Measurements from ENCODE around the gene KIF18B.
A peak's percentile ranks its signal among the peaks of the same experiment; 100 is the strongest.

Gene KIF18B

DNA sequence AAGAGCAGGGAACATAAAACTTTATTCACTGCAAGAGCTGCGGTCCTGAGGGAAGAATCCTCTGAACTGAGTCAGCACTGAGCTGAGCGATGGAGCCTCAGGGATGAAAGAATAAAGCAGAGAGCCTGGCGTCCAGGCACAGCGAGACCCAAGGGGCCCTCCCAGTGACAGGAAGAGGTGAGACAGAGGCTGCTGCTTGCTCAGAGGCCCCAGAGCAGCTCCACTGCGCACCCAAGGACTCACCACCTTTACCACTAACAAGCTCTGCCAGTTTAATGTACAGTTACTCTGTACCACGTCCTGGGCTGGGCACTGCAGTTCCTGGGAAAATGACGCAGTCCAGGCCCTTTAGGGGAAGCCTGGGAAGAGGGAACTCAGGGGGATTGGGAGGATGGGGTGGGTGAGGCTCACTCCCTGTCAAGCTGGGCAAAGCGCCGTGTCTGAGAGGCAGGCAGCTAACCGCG is 37.9 kb downstream of the KIF18B start:
- DNase-seq (ENCODE audit: low read depth): peak; percentile 44
- no peak overlapping the region for H3K4me3 ChIP-seq (ENCODE audit: control insufficient read depth, low read depth, low read length)
- TF ChIP-seq, protein P1, sequence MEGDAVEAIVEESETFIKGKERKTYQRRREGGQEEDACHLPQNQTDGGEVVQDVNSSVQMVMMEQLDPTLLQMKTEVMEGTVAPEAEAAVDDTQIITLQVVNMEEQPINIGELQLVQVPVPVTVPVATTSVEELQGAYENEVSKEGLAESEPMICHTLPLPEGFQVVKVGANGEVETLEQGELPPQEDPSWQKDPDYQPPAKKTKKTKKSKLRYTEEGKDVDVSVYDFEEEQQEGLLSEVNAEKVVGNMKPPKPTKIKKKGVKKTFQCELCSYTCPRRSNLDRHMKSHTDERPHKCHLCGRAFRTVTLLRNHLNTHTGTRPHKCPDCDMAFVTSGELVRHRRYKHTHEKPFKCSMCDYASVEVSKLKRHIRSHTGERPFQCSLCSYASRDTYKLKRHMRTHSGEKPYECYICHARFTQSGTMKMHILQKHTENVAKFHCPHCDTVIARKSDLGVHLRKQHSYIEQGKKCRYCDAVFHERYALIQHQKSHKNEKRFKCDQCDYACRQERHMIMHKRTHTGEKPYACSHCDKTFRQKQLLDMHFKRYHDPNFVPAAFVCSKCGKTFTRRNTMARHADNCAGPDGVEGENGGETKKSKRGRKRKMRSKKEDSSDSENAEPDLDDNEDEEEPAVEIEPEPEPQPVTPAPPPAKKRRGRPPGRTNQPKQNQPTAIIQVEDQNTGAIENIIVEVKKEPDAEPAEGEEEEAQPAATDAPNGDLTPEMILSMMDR (conservative IDR thresholded peaks at IDR 0.05; ENCODE audit: control insufficient read depth, insufficient read depth, low read depth, low read length): no peak

DNA sequence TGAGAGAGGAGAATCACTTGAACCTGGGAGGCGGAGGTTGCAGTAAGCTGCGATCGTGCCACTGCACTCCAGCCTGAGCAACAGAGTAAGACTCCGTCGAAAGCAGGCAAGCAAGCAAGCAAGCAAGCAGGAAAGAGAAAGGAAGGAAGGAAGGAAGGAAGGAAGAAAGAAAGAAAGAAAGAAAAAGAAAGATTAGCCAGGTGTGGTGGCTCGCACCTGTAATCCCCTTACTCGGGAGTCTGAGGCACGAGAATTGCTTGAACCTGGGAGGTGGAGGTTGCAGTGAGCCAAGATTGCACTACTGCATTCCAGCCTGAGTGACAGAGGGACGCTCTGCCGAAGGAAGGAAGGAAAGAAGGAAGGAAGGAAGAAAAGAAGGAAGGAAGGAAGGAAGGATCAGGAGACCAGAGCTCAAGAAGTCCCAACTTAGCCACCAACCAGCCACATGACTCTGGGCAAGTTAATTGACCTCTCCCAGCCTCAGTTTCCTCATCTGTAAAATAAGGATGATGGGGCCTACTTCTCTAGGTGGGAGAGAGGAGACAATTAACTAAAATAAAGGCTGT is 38.7 kb downstream of the KIF18B start:
- DNase-seq (ENCODE audit: low read depth): no peak
- TF ChIP-seq, protein P1 (conservative IDR thresholded peaks at IDR 0.05; ENCODE audit: control insufficient read depth, insufficient read depth, low read depth, low read length): no peak
- H3K4me3 ChIP-seq (ENCODE audit: control insufficient read depth, low read depth, low read length): no peak overlapping the region

DNA sequence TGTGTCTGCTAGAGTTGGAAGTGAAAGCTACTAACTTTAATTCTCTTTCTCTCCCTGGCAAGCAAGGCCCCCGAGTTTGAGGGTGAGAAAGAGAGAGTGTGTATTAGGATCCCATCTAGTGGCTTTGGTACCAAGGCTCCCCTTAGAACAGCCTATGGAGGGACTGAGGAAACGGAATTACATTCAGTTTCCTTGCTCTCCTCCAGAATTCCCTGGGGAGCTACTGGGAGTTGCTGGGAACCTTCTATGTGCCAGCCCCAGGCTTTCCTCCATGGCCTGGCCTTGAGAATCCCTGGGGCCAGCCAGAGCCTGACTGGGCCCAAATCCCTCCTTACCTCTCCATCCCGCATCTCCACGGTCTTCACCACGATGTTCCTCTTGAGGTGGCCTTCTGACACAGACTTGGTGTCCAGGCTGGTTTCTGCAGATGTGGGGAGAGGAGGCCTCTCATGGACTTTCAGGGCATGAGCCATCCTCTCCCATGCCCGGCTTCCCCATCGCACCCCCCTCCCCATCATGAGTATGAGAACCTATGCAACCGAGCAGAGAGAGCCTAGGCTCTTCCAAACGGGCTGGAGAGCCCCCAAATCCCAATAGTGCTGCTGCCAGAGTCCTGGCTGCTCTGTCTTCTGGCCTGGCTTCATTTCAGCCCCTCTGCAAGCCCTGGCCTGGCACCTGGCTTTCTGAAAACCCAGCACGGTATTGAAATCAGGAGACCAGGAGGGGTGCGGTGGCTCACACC is 39.7 kb downstream of the KIF18B start:
- no peak for DNase-seq (ENCODE audit: low read depth)
- no peak overlapping the region for H3K4me3 ChIP-seq (ENCODE audit: control insufficient read depth, low read depth, low read length)
- TF ChIP-seq, protein P1 (conservative IDR thresholded peaks at IDR 0.05; ENCODE audit: control insufficient read depth, insufficient read depth, low read depth, low read length): no peak

DNA sequence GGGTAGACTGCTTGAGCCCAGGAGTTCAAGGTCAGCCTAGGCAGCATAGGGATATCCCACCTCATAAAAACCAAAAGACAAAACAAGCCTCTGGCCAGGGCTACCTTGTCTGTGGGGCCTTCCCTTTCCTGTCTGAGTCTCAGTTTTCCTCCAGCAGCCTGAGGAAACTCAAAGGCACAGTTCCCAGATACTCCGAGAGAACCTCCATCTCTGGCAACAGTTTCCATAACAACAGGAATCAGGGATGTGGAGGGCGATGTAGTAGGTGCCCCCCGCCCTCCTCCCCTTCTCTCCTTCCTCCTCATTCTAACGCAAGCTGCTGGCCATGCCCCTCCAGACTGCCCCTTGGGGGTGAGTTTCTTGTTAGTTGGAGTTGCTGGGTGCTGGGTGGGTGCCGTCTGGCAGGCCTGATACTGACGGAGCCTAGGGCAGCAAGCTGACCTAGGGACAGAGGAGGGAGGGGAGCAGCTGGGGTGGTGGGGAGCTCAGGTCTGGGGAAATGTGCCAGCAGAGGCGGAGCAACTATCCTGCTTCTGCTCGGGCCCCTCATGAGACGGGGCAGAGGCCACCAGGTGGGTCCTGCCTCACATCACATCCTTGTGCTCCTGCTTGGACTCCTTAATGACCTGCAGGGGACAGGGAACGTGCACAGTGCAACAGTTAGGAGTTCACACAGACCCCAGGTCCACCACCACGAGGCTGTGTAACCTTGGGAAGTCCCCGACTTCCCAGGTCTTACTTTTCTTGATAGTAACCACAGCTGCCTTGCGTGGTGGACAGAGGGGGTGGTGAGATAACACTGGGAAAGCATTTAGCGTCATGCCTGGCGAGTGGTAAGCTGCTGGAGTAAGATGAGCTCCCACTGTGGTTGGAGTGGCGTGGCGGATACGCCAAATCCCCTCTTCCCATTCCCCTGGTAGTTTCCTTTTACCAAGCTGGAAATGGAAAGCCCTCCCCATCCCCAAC is 40.5 kb downstream of the KIF18B start:
- no peak for DNase-seq (ENCODE audit: low read depth)
- TF ChIP-seq, protein P1 (conservative IDR thresholded peaks at IDR 0.05; ENCODE audit: control insufficient read depth, insufficient read depth, low read depth, low read length): no peak
- no peak overlapping the region for H3K4me3 ChIP-seq (ENCODE audit: control insufficient read depth, low read depth, low read length)

DNA sequence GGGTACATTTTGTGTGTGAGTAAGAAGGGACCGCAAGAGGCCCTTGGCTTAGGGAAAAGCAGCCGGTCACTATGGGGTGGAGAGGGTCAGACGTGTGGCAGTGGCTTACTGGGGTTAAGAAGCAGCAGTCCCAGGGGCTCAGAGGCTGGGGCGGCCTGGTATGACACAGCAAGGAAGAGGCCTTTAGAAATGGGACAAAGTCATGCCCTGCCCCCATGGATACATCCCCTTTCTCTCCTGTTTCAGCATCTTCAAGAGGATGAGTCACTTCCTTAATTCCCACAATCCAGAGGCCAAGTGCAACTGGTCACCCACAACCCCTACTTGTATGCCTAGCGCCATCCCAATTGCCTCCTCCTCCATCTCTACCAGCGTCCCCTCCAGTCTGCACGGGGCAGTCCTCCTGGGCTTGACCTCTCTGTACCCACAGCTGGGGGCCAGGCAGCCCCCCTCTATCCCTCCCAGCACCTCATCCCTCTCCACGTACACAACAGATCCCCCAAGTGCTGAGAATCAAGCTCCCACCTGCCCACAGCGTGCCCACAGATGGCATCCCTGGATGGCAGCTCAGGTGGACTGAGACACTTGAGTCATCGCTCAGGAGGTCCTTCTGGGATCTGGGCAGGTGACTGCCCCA is 41.4 kb downstream of the KIF18B start:
- H3K4me3 ChIP-seq (ENCODE audit: control insufficient read depth, low read depth, low read length): no peak overlapping the region
- TF ChIP-seq, protein P1 (conservative IDR thresholded peaks at IDR 0.05; ENCODE audit: control insufficient read depth, insufficient read depth, low read depth, low read length): no peak
- DNase-seq (ENCODE audit: low read depth): peak; percentile 96
